Left lung (tissue), 10 donors: ENCODE data around the gene SVEP1. TPM values are rescaled to one million over a fixed set of nuclear protein-coding genes. Genes with fewer than 3 reads are reported as not detected.

Experiments used
- ATAC-seq: fragments of 200-7000 bp; cut with Tn5 transposase; one replicate; pipeline ENCODE4 v1.9.1; 2020; ENCODE audit warnings: moderate library complexity
- DNase-seq, 4 donors: peaks; one replicate each; pipeline ENCODE4 v3.0.0-alpha.2; 2013 to 2020
- H3K27ac ChIP-seq, 2 donors: fragments of 200-600 bp; sonication (generic) in 1 of 2; one replicate each; pipeline versions ENCODE4 v1.5.0 to v1.8.0; 2020 to 2021
- H3K27me3 ChIP-seq, 2 donors: fragments of 200-600 bp; sonication (generic) in 1 of 2; one replicate each; pipeline versions ENCODE4 v1.5.0 to v1.8.0; 2020 to 2021
- H3K36me3 ChIP-seq, 2 donors: fragments of 200-600 bp; sonication (generic) in 1 of 2; one replicate each; pipeline versions ENCODE4 v1.5.0 to v1.8.0; 2020 to 2021
- H3K4me1 ChIP-seq, 2 donors: fragments of 200-600 bp; one replicate each; pipeline ENCODE4 v1.8.0; 2021
- H3K4me3 ChIP-seq, 2 donors: fragments of 200-600 bp; sonication (generic) in 1 of 2; one replicate each; pipeline versions ENCODE4 v1.5.0 to v1.8.0; 2020 to 2021; ENCODE audit warnings: mild to moderate bottlenecking in 1 of 2
- H3K9me3 ChIP-seq, 2 donors: fragments of 200-600 bp; sonication (generic) in 1 of 2; one replicate each; pipeline versions ENCODE4 v1.5.0 to v1.8.0; 2020 to 2021
- CTCF ChIP-seq, 2 donors: fragments of 200-600 bp; sonication (generic) in 1 of 2; IDR thresholded peaks; one replicate each; pipeline versions ENCODE4 v1.5.0 to v1.8.0; 2021; ENCODE audit warnings: antibody characterized with exemption in 2 of 2
- intact Hi-C, 2 donors: fragments of 100-400 bp; cut with DNase I; formaldehyde crosslinking; loops; one replicate each; pipeline versions ENCODE4 v1.11.2 to v1.14.2; 2022
- polyA plus RNA-seq, 6 donors: library from polyadenylated mRNA; unstranded; fragments of 120-200 nt; gene quantifications; one replicate each; pipeline ENCODE4 v1.2.1, GENCODE V29; 2013; ENCODE audit not compliant: insufficient read length in 6 of 6
- total RNA-seq, 2 donors: library from RNA; stranded (reverse); fragmentation: NEBNext Ultra II Directional; extraction: Animal tissue kit (Norgen Biotek cat#: 25700); gene quantifications; one replicate each; pipeline ENCODE4 v1.2.1, GENCODE V29; 2021
- donor health status: DM: no; HTN: yes; CAD: no.
- donor health status: DM: no; HTN: no; CAD: no.

The SVEP1 gene
- total and polyA plus RNA-seq, 8 donors = 21.7 to 36.2 (median 27.7) TPM

DNA sequence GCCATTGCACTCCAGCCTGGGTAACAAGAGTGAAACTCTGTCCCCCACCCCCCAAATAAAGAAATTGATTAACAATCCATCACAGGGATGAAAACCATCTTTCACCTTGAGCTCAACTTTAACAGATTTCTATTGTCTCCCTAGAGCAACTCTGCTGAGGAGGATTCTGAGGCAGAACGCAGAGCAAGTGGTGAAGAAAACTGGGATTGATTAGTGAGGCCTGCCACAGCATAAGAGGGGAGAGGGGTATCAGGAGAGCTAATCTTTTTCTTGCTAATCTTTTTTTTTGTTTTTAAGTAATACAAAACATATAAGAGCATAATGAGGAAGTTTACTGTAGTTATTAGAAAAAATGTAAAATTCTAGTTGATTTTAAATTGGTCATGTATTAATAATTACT, 250.8 kb downstream of the SVEP1 start:
- intact Hi-C loops = no loop called here
- Histone ChIP-seq H3K4me3 (no peak overlapping the region), H3K36me3 (no peaks in the 10 kb centered on the region), H3K27me3 (no peaks in the 10 kb centered on the region), H3K27ac (no peak overlapping the region), H3K4me1 (peaks cover 0 to 6% of the 10 kb centered on the region in 2 donors), H3K9me3 (no peaks in the 10 kb centered on the region)
- no peak for TF ChIP-seq CTCF (IDR thresholded peaks at IDR 0.05)
- ATAC-seq = no peak
- no peak for DNase-seq

DNA sequence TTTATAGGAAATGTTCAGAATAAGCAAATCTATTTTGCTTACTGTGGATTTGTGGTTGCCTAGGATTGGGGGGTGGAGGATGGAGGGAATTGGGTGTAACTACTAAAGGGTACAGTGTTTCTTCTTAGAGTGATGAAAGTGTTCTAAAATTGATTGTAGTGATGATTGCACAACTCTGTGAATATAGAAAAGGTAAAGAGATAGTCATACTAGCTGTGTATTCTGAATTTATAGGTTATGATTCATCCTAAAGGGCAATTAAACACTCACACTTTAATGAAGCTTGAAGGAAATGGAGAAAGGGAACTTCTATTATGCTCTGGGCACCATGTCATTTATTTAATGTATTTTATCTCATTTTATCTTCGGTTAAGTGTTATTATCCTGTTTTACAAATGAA, 251.8 kb downstream of the SVEP1 start:
- no peak for DNase-seq
- H3K4me1 ChIP-seq = peaks cover 0 to 6% of the 10 kb centered on the region in 2 donors
- intact Hi-C loops = no loop called here
- TF ChIP-seq CTCF (IDR thresholded peaks at IDR 0.05) = no peak
- no peak overlapping the region for H3K27ac ChIP-seq
- no peak overlapping the region for H3K4me3 ChIP-seq
- no peaks in the 10 kb centered on the region for H3K27me3 ChIP-seq
- no peak for ATAC-seq
- no peaks in the 10 kb centered on the region for H3K9me3 ChIP-seq
- no peaks in the 10 kb centered on the region for H3K36me3 ChIP-seq

DNA sequence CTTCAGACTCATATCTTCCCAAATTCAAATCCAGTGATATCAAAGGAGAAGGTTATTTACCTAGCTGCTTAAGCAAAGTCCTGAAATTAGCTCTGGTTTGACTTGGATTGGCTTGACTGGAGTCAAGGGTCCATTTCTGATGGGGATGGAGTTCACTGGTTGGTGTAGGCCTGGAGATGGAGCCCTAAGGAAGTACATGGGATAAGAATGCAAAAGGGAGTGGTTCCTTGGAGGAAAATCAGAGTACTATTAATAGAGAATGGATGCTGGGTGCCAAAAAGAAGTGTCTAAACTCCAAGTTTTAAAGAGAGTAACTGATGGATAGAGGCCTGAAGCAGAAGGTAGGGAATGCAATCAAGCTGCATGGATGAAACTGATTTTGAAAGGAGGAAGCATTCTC, 255.7 kb downstream of the SVEP1 start:
- Histone ChIP-seq H3K4me3 (no peak overlapping the region), H3K36me3 (no peaks in the 10 kb centered on the region), H3K9me3 (no peaks in the 10 kb centered on the region), H3K27me3 (no peaks in the 10 kb centered on the region), H3K27ac (no peak overlapping the region), H3K4me1 (no peaks in the 10 kb centered on the region)
- TF ChIP-seq CTCF (IDR thresholded peaks at IDR 0.05) = no peak
- DNase-seq (no peak), ATAC-seq (no peak)
- intact Hi-C loops = no loop called here

DNA sequence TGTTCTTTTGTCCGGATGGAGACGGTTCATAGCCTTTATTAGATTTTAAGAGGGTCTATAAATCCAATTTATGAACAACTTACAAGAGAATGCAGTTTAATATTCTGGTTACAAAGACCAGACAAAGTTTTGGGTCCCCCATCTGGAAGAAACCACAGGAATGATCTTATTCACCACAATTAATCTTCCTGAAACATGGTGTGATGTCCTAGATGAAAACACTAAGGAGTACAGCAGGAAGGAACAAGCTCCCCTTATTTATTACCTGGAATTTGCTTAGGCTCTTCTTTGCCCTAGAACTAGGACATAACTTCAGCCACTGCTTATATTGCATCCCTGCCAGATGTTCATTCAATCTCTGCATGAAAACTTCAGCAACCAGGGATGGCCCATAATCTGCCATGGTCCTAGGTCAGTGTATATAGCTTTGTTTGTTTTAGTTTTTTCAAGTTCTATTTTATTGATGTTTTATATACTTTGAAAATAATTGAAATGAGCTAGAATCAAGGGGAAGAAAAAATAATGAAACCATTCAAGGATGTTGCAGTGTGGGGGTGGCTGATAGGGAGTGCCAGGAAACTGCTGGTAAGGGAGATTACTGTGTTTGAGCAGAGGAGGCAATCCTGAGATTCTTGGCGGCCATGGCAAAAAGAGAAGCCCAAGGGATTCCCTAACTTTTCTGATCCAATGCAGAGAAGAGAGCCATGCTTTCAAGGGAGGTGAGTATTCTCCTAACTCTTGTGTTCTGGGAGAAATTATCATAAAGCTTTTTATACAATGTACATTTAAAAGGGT, 258.7 kb downstream of the SVEP1 start:
- ATAC-seq = no peak
- Histone ChIP-seq H3K4me3 (no peak overlapping the region), H3K27ac (no peak overlapping the region), H3K27me3 (no peaks in the 10 kb centered on the region), H3K36me3 (no peaks in the 10 kb centered on the region), H3K9me3 (no peaks in the 10 kb centered on the region), H3K4me1 (peaks cover 0 to 8% of the 10 kb centered on the region in 2 donors)
- no peak for DNase-seq
- intact Hi-C loops = no loop called here
- no peak for TF ChIP-seq CTCF (IDR thresholded peaks at IDR 0.05)

GRCh38 chr9:110319781-110320492, 259.6 kb downstream of the SVEP1 start:
- no peaks in the 10 kb centered on the region for H3K27me3 ChIP-seq
- no peak overlapping the region for H3K27ac ChIP-seq
- DNase-seq = no peak
- ATAC-seq = no peak
- peaks cover 0 to 8% of the 10 kb centered on the region in 2 donors for H3K4me1 ChIP-seq
- H3K9me3 ChIP-seq = no peaks in the 10 kb centered on the region
- no peak overlapping the region for H3K4me3 ChIP-seq
- TF ChIP-seq CTCF (IDR thresholded peaks at IDR 0.05) = no peak
- H3K36me3 ChIP-seq = no peaks in the 10 kb centered on the region
- intact Hi-C loops = no loop called here
